IPS-20b (cell line): ENCODE data around the gene ANO3.
"Not testable (repeated sequence)": the region's sequence is repeated elsewhere in the genome, so short reads cannot be mapped to it uniquely, and the experiment has no call there.

ENCODE experiments used
- H3K27ac ChIP-seq: one replicate; pipeline ENCODE4 v1.5.1; 2013; ENCODE audit warnings: low read length
- H3K27me3 ChIP-seq: 2 replicates; pipeline ENCODE4 v1.6.1; 2013; ENCODE audit warnings: mild to moderate bottlenecking, low read length, inconsistent platforms; ENCODE audit not compliant: insufficient read depth
- H3K36me3 ChIP-seq: 2 replicates; pipeline ENCODE4 v1.6.1; 2013; ENCODE audit warnings: low read depth, mild to moderate bottlenecking, inconsistent platforms, low read length, moderate library complexity; ENCODE audit not compliant: insufficient read depth
- H3K4me1 ChIP-seq: 2 replicates; pipeline ENCODE4 v1.6.1; 2013; ENCODE audit warnings: mild to moderate bottlenecking, control low read depth, inconsistent platforms, low read length, moderate library complexity; ENCODE audit not compliant: insufficient read depth
- H3K4me3 ChIP-seq: 2 replicates; pipeline ENCODE4 v1.5.1; 2013; ENCODE audit warnings: mild to moderate bottlenecking, low read length, inconsistent platforms
- H3K9ac ChIP-seq: 2 replicates; pipeline ENCODE4 v1.6.1; 2013; ENCODE audit warnings: low read depth, mild to moderate bottlenecking, inconsistent platforms, low read length, moderate library complexity
- H3K9me3 ChIP-seq: 2 replicates; pipeline ENCODE4 v1.6.1; 2013; ENCODE audit warnings: mild to moderate bottlenecking, low read depth, low read length, inconsistent platforms; ENCODE audit not compliant: insufficient read depth

Gene ANO3

GRCh38 chr11:26579683-26580082 is 247.8 kb downstream of the ANO3 start:
- Histone ChIP-seq H3K4me1 (peaks cover 11% of the 10 kb centered on the region; the same call in 1 of the 2 replicates), H3K4me3 (no peak overlapping the region), H3K36me3 (no peaks in the 10 kb centered on the region), H3K27me3 (no peaks in the 10 kb centered on the region), H3K27ac (no peak overlapping the region), H3K9me3 (no peaks in the 10 kb centered on the region), H3K9ac (no peak overlapping the region)

DNA sequence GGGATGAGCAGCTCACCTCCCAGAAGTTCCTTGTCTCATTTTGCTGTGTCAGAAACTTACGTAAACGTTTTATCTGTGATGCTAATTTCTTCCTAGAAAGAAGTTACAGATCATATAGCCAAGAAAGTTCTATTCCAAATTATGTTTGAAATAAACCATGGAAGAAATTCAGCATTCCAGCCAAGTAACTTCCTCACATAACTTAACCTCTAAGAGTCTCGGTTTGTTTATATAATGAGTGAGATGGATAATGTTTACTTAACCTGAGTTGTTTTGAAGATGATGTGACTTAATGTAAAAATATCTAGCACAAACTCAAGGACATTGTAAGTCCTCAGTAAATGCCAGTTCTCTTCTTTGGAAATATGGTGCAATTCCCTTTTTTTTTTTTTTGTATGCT is 249.0 kb downstream of the ANO3 start:
- H3K4me1 ChIP-seq: peaks cover 11% of the 10 kb centered on the region; the same call in 1 of the 2 replicates
- H3K36me3 ChIP-seq: no peaks in the 10 kb centered on the region
- H3K27me3 ChIP-seq: no peaks in the 10 kb centered on the region
- no peak overlapping the region for H3K4me3 ChIP-seq
- H3K27ac ChIP-seq: no peak overlapping the region
- no peak overlapping the region for H3K9ac ChIP-seq
- H3K9me3 ChIP-seq: no peaks in the 10 kb centered on the region

DNA sequence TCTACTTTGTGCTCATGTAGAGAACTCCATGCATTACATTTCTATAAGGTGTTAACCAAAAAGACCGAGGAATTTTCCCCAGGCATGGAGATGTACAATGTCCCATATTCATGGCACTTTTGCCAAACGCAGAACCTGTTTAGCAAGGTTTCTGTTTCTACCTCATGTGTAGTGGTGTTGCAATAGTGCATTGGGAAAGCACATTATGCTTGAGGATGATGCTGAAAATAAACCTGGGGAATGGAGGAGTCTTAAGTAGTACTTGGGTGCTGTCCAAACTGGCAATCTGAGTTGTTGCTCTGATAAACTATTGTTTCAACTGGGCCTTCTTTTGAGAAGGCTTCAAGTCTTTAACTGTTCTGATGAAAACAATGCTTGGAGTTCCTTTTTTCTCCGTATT is 251.6 kb downstream of the ANO3 start:
- H3K27ac ChIP-seq: no peak overlapping the region
- no peak overlapping the region for H3K4me3 ChIP-seq
- H3K4me1 ChIP-seq: peaks cover 10% of the 10 kb centered on the region; the same call in 1 of the 2 replicates
- H3K9ac ChIP-seq: no peak overlapping the region
- H3K9me3 ChIP-seq: no peaks in the 10 kb centered on the region
- H3K36me3 ChIP-seq: no peaks in the 10 kb centered on the region
- no peaks in the 10 kb centered on the region for H3K27me3 ChIP-seq

DNA sequence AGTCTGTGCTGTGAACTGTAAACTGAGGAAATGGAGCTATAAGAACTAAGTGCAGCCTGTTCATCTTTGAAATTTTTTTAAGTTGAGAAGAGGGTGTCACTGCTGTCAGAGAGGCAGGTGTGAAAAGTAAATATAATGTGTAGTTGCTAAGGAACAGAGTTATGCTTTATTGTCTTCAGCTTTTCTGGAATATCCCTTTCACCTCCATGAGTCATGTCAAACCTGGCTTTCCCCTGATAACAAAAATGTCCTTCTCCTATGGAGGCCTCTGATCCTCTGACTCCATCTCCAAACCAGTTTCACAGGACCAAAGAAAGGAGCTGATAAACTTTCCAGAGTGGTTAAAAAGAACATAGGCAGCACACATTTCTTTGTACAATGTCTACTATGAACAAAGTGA is 252.9 kb downstream of the ANO3 start:
- peaks cover under 1% of the 10 kb centered on the region; the same call in 1 of the 2 replicates for H3K4me1 ChIP-seq
- H3K9ac ChIP-seq: no peak overlapping the region
- no peak overlapping the region for H3K27ac ChIP-seq
- H3K9me3 ChIP-seq: no peaks in the 10 kb centered on the region
- H3K4me3 ChIP-seq: no peak overlapping the region
- no peaks in the 10 kb centered on the region for H3K27me3 ChIP-seq
- no peaks in the 10 kb centered on the region for H3K36me3 ChIP-seq

DNA sequence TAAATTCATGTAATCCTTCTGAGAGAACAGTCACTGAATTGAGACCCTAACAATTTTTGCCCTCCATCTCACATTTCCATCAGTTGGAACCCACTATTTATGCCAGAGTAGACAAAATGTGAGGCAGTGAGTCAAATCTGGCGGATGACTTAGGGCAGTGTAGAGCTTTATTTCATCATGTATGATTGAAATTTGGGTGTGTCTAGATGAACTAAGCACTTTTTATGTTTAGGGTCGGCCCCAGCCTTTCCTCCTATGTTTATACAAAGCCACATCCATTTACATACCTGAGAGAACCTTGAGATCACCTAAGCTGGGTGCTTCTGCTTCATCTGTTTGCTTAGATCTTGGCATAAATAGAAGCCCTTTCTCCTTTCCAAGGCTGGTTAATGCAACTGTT is 255.1 kb downstream of the ANO3 start:
- Histone ChIP-seq H3K36me3 (no peaks in the 10 kb centered on the region), H3K27me3 (no peaks in the 10 kb centered on the region), H3K27ac (no peak overlapping the region), H3K9ac (no peak overlapping the region), H3K4me1 (no peaks in the 10 kb centered on the region), H3K9me3 (no peaks in the 10 kb centered on the region), H3K4me3 (no peak overlapping the region)

DNA sequence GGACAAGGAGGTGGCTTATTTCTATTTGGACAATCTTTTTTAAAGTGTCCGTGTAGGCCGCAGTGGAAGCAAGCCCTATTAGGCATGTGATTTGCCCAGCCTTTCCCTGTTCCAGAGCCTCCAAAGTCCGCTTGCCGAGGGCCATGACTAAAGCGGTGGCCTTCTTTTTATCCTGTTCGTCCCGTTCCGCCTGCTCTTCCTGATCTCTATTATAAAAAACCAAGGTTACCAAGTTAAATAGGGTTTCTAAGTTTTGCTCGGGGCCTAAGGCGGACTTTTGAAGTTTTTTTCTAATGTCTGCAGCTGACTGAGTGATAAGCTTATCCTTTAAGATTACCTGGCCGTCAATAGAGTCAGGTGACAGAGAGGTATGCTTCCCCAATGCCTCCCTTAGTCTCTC is 261.8 kb downstream of the ANO3 start:
- no peaks in the 10 kb centered on the region for H3K27me3 ChIP-seq
- no peaks in the 10 kb centered on the region for H3K36me3 ChIP-seq
- no peaks in the 10 kb centered on the region for H3K9me3 ChIP-seq
- no peak overlapping the region for H3K9ac ChIP-seq
- H3K4me3 ChIP-seq: no peak overlapping the region
- no peaks in the 10 kb centered on the region for H3K4me1 ChIP-seq
- no peak overlapping the region for H3K27ac ChIP-seq

DNA sequence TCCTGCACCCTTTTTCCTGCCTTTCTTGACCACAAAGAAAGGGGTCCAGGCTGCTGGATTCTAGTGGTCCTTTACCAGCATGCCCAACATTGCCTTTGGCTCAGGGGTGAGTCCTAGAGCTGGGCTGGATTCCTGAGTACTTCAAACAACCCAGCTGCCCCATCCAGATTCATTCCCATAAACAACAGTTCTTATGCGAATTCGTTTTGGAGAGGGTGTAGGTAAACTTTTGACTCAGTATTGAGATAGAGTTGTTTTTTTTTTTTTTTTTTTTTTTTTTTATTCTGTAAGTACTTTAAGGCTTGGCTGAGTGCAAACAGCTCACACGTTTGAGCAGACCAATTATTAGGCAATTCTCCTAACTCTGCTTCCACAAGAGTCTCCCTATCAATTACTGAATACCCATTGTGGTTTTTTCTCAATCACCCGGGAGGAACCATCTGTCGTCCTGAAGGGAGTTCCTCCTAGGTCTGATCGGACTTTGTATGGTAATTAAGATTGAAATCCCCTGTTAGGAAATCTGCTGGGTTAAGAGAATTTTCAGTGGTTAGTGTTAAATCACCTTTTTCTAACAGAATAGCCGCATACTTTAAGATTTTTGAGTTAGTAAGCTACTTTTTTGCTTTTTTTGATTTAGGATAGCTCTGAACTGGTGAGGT is 263.4 kb downstream of the ANO3 start:
- H3K36me3 ChIP-seq, H3K9ac ChIP-seq, H3K9me3 ChIP-seq, H3K4me3 ChIP-seq, H3K27me3 ChIP-seq, H3K4me1 ChIP-seq, H3K27ac ChIP-seq: not testable (repeated sequence)

DNA sequence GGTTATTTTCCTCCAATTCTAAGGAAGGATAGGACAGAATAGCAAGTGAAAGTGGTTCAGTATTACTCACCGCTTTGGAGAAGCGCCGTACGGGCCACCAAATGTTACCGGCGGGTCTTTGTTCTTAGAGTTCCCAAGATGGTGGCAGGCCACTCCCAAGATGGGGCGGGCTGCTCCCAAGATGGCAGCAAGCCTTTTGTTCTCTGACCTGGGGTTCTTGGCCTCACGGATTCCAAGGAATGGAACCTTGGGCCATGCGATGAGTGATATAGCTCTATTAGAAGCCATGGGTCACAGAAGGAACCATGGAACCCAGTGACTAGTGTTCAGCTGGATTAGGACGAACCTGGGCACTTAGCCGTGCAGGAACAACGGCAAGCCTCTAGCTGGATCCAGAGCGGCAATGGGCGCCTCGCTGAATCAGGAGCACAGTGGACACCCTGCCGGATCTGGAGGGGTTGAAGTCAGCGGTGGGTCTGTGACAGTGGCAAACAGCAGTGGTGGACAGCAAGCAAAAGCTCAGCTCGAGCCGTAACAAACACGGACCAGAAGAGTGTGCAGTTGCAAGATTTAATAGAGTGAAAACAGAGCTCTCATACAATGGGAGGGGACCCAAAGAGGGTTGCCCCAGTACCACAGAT is 265.2 kb downstream of the ANO3 start:
- H3K9ac ChIP-seq, H3K4me3 ChIP-seq, H3K27me3 ChIP-seq, H3K4me1 ChIP-seq, H3K36me3 ChIP-seq, H3K9me3 ChIP-seq, H3K27ac ChIP-seq: not testable (repeated sequence)

GRCh38 chr11:26597899-26598298 is 266.0 kb downstream of the ANO3 start:
- Histone ChIP-seq H3K27ac (no peak overlapping the region), H3K27me3 (no peaks in the 10 kb centered on the region), H3K4me3 (no peak overlapping the region), H3K36me3 (no peaks in the 10 kb centered on the region), H3K9ac (no peak overlapping the region), H3K4me1 (no peaks in the 10 kb centered on the region), H3K9me3 (no peaks in the 10 kb centered on the region)

GRCh38 chr11:26599425-26599824 is 267.5 kb downstream of the ANO3 start:
- Histone ChIP-seq H3K9me3 (no peaks in the 10 kb centered on the region), H3K27ac (no peak overlapping the region), H3K4me3 (no peak overlapping the region), H3K36me3 (no peaks in the 10 kb centered on the region), H3K4me1 (no peaks in the 10 kb centered on the region), H3K9ac (no peak overlapping the region), H3K27me3 (no peaks in the 10 kb centered on the region)

- Histone ChIP-seq H3K9ac (no peak overlapping the region), H3K9me3 (no peaks in the 10 kb centered on the region), H3K27me3 (no peaks in the 10 kb centered on the region)
These were observed 268.0 kb downstream of the ANO3 start for GRCh38 chr11:26599876-26600434.

More at GRCh38 chr11:26599876-26600434, 268.0 kb downstream of the ANO3 start:
- Histone ChIP-seq H3K4me3 (no peak overlapping the region), H3K36me3 (no peaks in the 10 kb centered on the region), H3K27ac (no peak overlapping the region), H3K4me1 (no peaks in the 10 kb centered on the region)
